Fibroblast of the aortic adventitia (primary cell): Measurements from ENCODE around the gene DHRS3. TPM values are rescaled to one million over a fixed set of nuclear protein-coding genes. Genes with fewer than 3 reads are reported as not detected.
A peak's percentile ranks its signal among the peaks of the same experiment; 100 is the strongest.

Experiments used
- DNase-seq: peaks from one replicate; pipeline ENCODE4 v3.0.0-alpha.2; 2010; ENCODE audit warnings: low read depth
- H3K4me3 ChIP-seq: 2 replicates; pipeline ENCODE4 v1.5.1; 2011; ENCODE audit warnings: low read depth, mild to moderate bottlenecking, control low read depth, low read length, moderate library complexity
- small RNA-seq: library from RNA; depleted of rRNA; stranded (forward); fragments of <200 nt; gene quantifications from one replicate; pipeline ENCODE3, GENCODE V24; 2012
- total RNA-seq: library from RNA; depleted of rRNA; stranded (reverse); fragments of >200 nt; gene quantifications from 2 replicates; pipeline ENCODE4 v1.2.3, GENCODE V29; 2012; ENCODE audit warnings: low replicate concordance
- TF ChIP-seq, protein P1 (sequence below): IDR thresholded peaks from 2 replicates; pipeline ENCODE4 v1.5.1; 2011; ENCODE audit warnings: mild to moderate bottlenecking, low read length, control low read depth, inconsistent platforms; ENCODE audit not compliant: insufficient read depth

The DHRS3 gene
- total RNA-seq, 1 donor: 114 TPM

DNA sequence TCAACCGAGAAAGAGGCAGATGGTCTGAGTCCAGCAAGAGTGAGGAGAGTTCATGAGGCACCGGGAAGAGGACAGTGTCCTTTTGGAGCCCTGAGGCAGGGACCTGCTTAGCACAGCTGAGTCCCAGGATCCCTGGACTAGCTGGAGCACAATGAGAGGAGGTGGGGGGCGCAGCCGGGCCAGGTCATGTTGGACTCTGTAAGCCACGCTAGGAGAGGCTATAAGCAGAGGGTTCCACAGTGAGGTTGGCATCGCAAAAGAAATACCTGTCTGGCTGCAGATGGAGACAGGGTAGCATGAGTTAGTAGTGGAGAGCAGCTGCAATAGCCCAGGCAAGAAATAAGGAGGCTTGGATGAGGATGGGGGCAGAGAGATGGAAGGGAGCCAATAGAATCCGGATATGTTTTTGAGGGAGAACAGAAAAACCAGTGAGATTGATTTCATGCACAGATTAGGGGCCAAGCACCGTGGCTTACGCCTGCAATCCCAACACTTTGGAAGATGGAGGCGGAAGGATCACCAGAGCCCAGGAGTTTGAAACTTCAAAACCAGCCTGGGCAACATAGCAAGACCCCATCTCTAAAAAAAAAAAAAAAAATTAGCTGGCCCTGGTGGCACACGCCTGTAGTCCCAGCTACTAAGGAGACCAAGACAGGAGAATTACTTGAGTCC, 98.2 kb downstream of the DHRS3 start:
- no peak overlapping the region for H3K4me3 ChIP-seq
- DNase-seq: no peak
- TF ChIP-seq, protein P1, sequence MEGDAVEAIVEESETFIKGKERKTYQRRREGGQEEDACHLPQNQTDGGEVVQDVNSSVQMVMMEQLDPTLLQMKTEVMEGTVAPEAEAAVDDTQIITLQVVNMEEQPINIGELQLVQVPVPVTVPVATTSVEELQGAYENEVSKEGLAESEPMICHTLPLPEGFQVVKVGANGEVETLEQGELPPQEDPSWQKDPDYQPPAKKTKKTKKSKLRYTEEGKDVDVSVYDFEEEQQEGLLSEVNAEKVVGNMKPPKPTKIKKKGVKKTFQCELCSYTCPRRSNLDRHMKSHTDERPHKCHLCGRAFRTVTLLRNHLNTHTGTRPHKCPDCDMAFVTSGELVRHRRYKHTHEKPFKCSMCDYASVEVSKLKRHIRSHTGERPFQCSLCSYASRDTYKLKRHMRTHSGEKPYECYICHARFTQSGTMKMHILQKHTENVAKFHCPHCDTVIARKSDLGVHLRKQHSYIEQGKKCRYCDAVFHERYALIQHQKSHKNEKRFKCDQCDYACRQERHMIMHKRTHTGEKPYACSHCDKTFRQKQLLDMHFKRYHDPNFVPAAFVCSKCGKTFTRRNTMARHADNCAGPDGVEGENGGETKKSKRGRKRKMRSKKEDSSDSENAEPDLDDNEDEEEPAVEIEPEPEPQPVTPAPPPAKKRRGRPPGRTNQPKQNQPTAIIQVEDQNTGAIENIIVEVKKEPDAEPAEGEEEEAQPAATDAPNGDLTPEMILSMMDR: no peak

DNA sequence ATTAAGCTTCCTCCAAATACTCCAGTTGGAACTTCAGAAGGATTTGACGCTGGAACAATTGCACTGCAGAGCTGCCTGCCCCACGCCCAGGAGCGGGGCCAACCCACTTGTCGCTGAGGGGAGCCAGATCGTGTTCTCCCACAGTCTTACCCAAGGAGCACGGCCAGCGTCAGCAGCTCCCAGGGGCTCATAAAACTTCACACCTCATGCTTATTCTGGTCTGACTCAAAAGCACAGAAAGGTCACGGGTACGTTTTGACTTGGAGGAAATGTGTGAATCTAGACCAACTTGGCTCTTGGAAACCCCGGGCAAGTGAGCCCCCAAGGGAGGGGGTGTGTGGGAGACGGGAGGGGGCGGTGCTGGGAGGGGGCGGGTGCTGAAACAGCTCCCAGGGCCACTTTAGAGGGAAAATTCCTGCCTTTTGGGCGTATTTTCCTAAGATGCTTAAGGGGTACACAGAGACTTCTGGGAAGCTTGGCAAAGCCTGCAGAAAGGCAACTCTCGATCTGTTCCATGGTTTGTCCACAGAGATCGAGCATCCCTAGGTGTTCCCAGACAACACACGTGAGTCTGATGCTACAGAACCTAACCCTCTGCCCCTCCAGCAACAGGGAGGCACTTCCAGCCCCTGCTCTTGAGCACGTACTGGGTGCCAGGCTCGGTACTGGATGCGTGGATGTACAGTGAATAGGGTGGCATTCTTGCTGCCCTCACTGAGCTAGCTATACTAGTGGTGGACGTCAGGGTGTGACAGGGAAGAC, 98.9 kb downstream of the DHRS3 start:
- TF ChIP-seq, protein P1: no peak
- DNase-seq: peak; percentile 81
- H3K4me3 ChIP-seq: no peak overlapping the region

Small RNA genes within 50 kb of the gene (small RNA-seq; reads per million reads assigned to genes)
- not detected for gene MIR6730
- gene RNU6ATAC18P: not detected

Other genes starting within 250 kb of the DHRS3 start
- not detected in 2 replicates for gene AADACL4, start 25.9 kb upstream of the DHRS3 start, total RNA-seq
- not detected in 2 replicates for gene AADACL3, start 97.9 kb upstream of the DHRS3 start, total RNA-seq
- gene CFAP107, start 128.0 kb upstream of the DHRS3 start, total RNA-seq: not detected in 2 replicates
- not detected in 2 replicates for gene PRAMEF12, start 155.5 kb upstream of the DHRS3 start, total RNA-seq
- gene PRAMEF1, start 173.2 kb upstream of the DHRS3 start, total RNA-seq: not detected in 2 replicates
- gene PRAMEF11, start 213.2 kb upstream of the DHRS3 start, total RNA-seq: not detected in 2 replicates
- not detected in 2 replicates for gene HNRNPCL1, start 230.5 kb upstream of the DHRS3 start, total RNA-seq
- not detected in 2 replicates for gene PRAMEF2, start 238.9 kb upstream of the DHRS3 start, total RNA-seq